GM21423 (cell line): ENCODE measurements around the gene PHACTR1.
"Not testable (repeated sequence)": the region's sequence is repeated elsewhere in the genome, so short reads cannot be mapped to it uniquely, and the experiment has no call there.

Experiments
- ATAC-seq: cut with Tn5 transposase; IDR thresholded peaks from one replicate; pipeline ENCODE4 v1.9.1; 2021; ENCODE audit warnings: mild to moderate bottlenecking, moderate library complexity; ENCODE audit not compliant: unreplicated experiment

The PHACTR1 gene

GRCh38 chr6:12748815-12749521 lies 32.4 kb downstream of the PHACTR1 start:
- no peak for ATAC-seq

- ATAC-seq: no peak
Observed at GRCh38 chr6:12749531-12750379, 33.2 kb downstream of the PHACTR1 start.

- no peak for ATAC-seq
Observed at GRCh38 chr6:12750416-12750815, 33.8 kb downstream of the PHACTR1 start.

- ATAC-seq: no peak
Observed at GRCh38 chr6:12751694-12752325, 35.2 kb downstream of the PHACTR1 start.

- no peak for ATAC-seq
Observed at GRCh38 chr6:12753036-12753435, 36.5 kb downstream of the PHACTR1 start.

- no peak for ATAC-seq
Observed at GRCh38 chr6:12760226-12760625, 43.7 kb downstream of the PHACTR1 start.

GRCh38 chr6:12760911-12761310 lies 44.3 kb downstream of the PHACTR1 start:
- no peak for ATAC-seq

GRCh38 chr6:12761376-12762115 lies 45.0 kb downstream of the PHACTR1 start:
- ATAC-seq: no peak

- ATAC-seq: not testable (repeated sequence)
Observed at GRCh38 chr6:12762731-12763434, 46.3 kb downstream of the PHACTR1 start.

- ATAC-seq: no peak
Observed at GRCh38 chr6:12766365-12766764, 49.8 kb downstream of the PHACTR1 start.

GRCh38 chr6:12767016-12767415 lies 50.4 kb downstream of the PHACTR1 start:
- no peak for ATAC-seq

GRCh38 chr6:12769556-12770256 lies 53.1 kb downstream of the PHACTR1 start:
- ATAC-seq: no peak

GRCh38 chr6:12772416-12772815 lies 55.8 kb downstream of the PHACTR1 start:
- ATAC-seq: no peak

- ATAC-seq: no peak
Observed at GRCh38 chr6:12776291-12776690, 59.7 kb downstream of the PHACTR1 start.

- no peak for ATAC-seq
Observed at GRCh38 chr6:12779772-12780171, 63.2 kb downstream of the PHACTR1 start.

- ATAC-seq: no peak
Observed at GRCh38 chr6:12782136-12782535, 65.6 kb downstream of the PHACTR1 start.

- ATAC-seq: no peak
Observed at GRCh38 chr6:12785301-12785700, 68.7 kb downstream of the PHACTR1 start.

GRCh38 chr6:12785921-12786320 lies 69.4 kb downstream of the PHACTR1 start:
- ATAC-seq: no peak

- ATAC-seq: no peak
Observed at GRCh38 chr6:12791371-12791770, 74.8 kb downstream of the PHACTR1 start.

GRCh38 chr6:12798326-12798725 lies 81.8 kb downstream of the PHACTR1 start:
- ATAC-seq: no peak
